ENCODE results near the gene ZNF12. TPM values are rescaled to one million over a fixed set of nuclear protein-coding genes. Genes with fewer than 3 reads are reported as not detected.
"Not testable (repeated sequence)": the region's sequence is repeated elsewhere in the genome, so short reads cannot be mapped to it uniquely, and the experiment has no call there.

The ZNF12 gene
- total RNA-seq, 2 experiments from 2014 or later: 15.4 to 25.3 TPM

GRCh38 chr7:6718124-6718523, 11.4 kb upstream of the ZNF12 start:
- Histone ChIP-seq H3K27ac (ENCODE audit: low read depth, low read length, poor library complexity, severe bottlenecking) (no peak overlapping the region), H2AFZ (ENCODE audit: low read length) (no peak overlapping the region), H3K4me3 (ENCODE audit: low read depth, low read length, poor library complexity, severe bottlenecking) (no peak overlapping the region), H4K20me1 (ENCODE audit: insufficient read depth, low read length) (no peaks in the 10 kb centered on the region), H3K4me1 (ENCODE audit: insufficient read depth, low read length, poor library complexity, severe bottlenecking) (no peaks in the 10 kb centered on the region), H3K4me2 (ENCODE audit: low read length) (no peak overlapping the region), H3K9me3 (ENCODE audit: low read length) (no peaks in the 10 kb centered on the region), H3K79me2 (ENCODE audit: insufficient read depth, low read depth, low read length) (no peaks in the 10 kb centered on the region), H3K9me2 (ENCODE audit: insufficient read depth, low read length) (no peaks in the 10 kb centered on the region), H3K36me3 (ENCODE audit: insufficient read depth, low read length) (no peaks in the 10 kb centered on the region)
- no TSS peak for BruUV-seq (replicated peaks)
- ChIA-PET POLR2A (no interaction called here), CTCF (ENCODE audit: unreplicated experiment) (no interaction called here)
- TF ChIP-seq EZH2phosphoT487 (IDR thresholded peaks at IDR 0.05; ENCODE audit: borderline replicate concordance, low read depth, low read length): no peak
- TF ChIP-seq, protein P1, sequence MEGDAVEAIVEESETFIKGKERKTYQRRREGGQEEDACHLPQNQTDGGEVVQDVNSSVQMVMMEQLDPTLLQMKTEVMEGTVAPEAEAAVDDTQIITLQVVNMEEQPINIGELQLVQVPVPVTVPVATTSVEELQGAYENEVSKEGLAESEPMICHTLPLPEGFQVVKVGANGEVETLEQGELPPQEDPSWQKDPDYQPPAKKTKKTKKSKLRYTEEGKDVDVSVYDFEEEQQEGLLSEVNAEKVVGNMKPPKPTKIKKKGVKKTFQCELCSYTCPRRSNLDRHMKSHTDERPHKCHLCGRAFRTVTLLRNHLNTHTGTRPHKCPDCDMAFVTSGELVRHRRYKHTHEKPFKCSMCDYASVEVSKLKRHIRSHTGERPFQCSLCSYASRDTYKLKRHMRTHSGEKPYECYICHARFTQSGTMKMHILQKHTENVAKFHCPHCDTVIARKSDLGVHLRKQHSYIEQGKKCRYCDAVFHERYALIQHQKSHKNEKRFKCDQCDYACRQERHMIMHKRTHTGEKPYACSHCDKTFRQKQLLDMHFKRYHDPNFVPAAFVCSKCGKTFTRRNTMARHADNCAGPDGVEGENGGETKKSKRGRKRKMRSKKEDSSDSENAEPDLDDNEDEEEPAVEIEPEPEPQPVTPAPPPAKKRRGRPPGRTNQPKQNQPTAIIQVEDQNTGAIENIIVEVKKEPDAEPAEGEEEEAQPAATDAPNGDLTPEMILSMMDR (conservative IDR thresholded peaks at IDR 0.05; ENCODE audit: low read length): no peak
- intact Hi-C loops (cut with micrococcal nuclease; ENCODE audit: unreplicated experiment): no loop called here
- no peak for DNase-seq (ENCODE audit: low spot score)

- H3K4me3 ChIP-seq (ENCODE audit: low read depth, low read length, poor library complexity, severe bottlenecking); H3K4me2 ChIP-seq (ENCODE audit: low read length); H3K36me3 ChIP-seq (ENCODE audit: insufficient read depth, low read length); H3K9me2 ChIP-seq (ENCODE audit: insufficient read depth, low read length); POLR2A ChIA-PET; BruUV-seq (replicated peaks); CTCF ChIA-PET (ENCODE audit: unreplicated experiment); H3K9me3 ChIP-seq (ENCODE audit: low read length); H3K27ac ChIP-seq (ENCODE audit: low read depth, low read length, poor library complexity, severe bottlenecking); intact Hi-C loops (cut with micrococcal nuclease; ENCODE audit: unreplicated experiment); H3K79me2 ChIP-seq (ENCODE audit: insufficient read depth, low read depth, low read length); DNase-seq (ENCODE audit: low spot score); H4K20me1 ChIP-seq (ENCODE audit: insufficient read depth, low read length); H2AFZ ChIP-seq (ENCODE audit: low read length); H3K4me1 ChIP-seq (ENCODE audit: insufficient read depth, low read length, poor library complexity, severe bottlenecking): not testable (repeated sequence)
These were observed 9.2 kb upstream of the ZNF12 start for GRCh38 chr7:6715898-6716297.

DNA sequence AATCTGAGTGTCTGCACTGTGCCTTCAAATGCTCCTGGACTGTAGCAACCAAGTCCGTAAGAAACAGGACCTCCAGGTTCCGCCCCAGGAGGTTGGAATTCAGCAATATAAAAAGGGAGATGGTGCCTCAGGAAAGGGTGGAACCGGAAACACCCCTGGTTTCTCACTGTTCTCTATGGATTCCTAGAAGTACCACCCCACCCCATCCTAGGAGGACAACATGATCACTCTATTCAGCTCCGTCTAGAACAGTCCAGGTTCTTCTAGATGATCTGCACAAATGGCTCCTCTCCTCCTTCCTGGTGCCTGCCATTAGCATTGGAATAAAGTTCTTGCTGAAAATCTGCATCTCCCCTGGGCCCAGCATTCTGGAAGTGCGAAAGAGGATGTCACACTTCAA, 7.6 kb upstream of the ZNF12 start:
- no peak overlapping the region for H3K27ac ChIP-seq (ENCODE audit: low read depth, low read length, poor library complexity, severe bottlenecking)
- no peaks in the 10 kb centered on the region for H3K36me3 ChIP-seq (ENCODE audit: insufficient read depth, low read length)
- no peaks in the 10 kb centered on the region for H3K79me2 ChIP-seq (ENCODE audit: insufficient read depth, low read depth, low read length)
- ChIA-PET CTCF (ENCODE audit: unreplicated experiment) (no interaction called here), POLR2A (no interaction called here)
- no peaks in the 10 kb centered on the region for H3K9me2 ChIP-seq (ENCODE audit: insufficient read depth, low read length)
- no peaks in the 10 kb centered on the region for H3K4me1 ChIP-seq (ENCODE audit: insufficient read depth, low read length, poor library complexity, severe bottlenecking)
- no peaks in the 10 kb centered on the region for H4K20me1 ChIP-seq (ENCODE audit: insufficient read depth, low read length)
- no peak overlapping the region for H3K4me2 ChIP-seq (ENCODE audit: low read length)
- no peak for TF ChIP-seq EZH2phosphoT487 (IDR thresholded peaks at IDR 0.05; ENCODE audit: borderline replicate concordance, low read depth, low read length)
- TF ChIP-seq, protein P1 (conservative IDR thresholded peaks at IDR 0.05; ENCODE audit: low read length): no peak
- no TSS peak for BruUV-seq (replicated peaks)
- DNase-seq (ENCODE audit: low spot score): no peak
- no peaks in the 10 kb centered on the region for H3K9me3 ChIP-seq (ENCODE audit: low read length)
- intact Hi-C loops (cut with micrococcal nuclease; ENCODE audit: unreplicated experiment): no loop called here
- H3K4me3 ChIP-seq (ENCODE audit: low read depth, low read length, poor library complexity, severe bottlenecking): no peak overlapping the region
- H2AFZ ChIP-seq (ENCODE audit: low read length): no peak overlapping the region

Measured in OCI-LY7 (cell line).